Right lobe of liver (tissue), 4 donors: ENCODE data around the gene SYCE3.

Experiments
- CTCF ChIP-seq, 4 donors: fragments of 200-600 bp in 3 of 4; fragments of 450-650 bp in 1 of 4; IDR thresholded peaks; one replicate each; pipeline versions ENCODE4 v1.5.1 to v1.8.0; 2016 to 2022; ENCODE audit warnings: antibody characterized with exemption in 4 of 4, mild to moderate bottlenecking in 2 of 4
- POLR2A ChIP-seq: fragments of 450-650 bp; IDR thresholded peaks from one replicate; pipeline ENCODE4 v1.6.1; 2017; ENCODE audit warnings: antibody characterized with exemption, mild to moderate bottlenecking
- donor health status: DM: no; HTN: no; CAD: no.
- donor health status: DM: no; HTN: no; CAD: no.
- donor health status: DM: no; HTN: yes; CAD: no.

DNA sequence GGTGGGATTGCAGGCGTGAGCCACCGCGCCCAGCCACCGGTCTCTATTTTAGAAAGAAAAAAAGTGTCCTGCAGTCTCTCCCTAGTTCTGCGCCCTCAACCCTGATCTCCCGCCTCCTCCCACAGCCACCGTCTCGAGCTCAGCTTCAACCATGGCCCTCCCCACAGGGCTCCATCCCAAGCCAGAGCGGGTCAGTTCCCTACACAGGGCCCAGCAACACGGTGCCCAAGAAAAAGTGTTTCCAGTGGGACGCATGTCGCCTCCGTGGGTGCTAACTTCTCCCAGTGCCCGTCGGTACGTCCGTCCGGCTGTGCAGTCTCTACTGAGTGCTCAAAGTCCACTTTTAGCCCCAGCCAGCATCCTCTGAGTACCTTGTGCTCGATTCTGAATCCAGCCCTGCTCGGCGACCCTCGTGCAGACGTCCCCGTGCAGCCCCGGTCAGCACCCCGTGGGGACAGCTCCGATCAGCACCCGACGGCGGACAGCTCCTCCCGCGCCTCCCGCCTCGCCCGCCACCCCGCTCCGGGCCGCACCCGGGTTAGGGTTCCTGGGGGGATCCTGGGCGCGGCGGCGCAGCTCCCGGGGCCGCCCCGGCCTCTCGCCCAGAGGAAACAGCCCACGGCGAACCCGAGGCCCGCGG, 37.2 kb upstream of the SYCE3 start:
- TF ChIP-seq POLR2A (no peak), CTCF (IDR thresholded peaks at IDR 0.05) (no peak)
